K562 treated with DMSO at 1 percent for 4 hours (cell line): Measurements from ENCODE around the gene PLXNB1. TPM values are rescaled to one million over a fixed set of nuclear protein-coding genes. Genes with fewer than 3 reads are reported as not detected.

Experiments
- total RNA-seq: library from RNA; unstranded; fragments of 300-600 nt; gene quantifications from 2 replicates; pipeline ENCODE4 v1.2.3, GENCODE V29; 2022; ENCODE audit not compliant: insufficient read depth

PLXNB1 gene, protein sequence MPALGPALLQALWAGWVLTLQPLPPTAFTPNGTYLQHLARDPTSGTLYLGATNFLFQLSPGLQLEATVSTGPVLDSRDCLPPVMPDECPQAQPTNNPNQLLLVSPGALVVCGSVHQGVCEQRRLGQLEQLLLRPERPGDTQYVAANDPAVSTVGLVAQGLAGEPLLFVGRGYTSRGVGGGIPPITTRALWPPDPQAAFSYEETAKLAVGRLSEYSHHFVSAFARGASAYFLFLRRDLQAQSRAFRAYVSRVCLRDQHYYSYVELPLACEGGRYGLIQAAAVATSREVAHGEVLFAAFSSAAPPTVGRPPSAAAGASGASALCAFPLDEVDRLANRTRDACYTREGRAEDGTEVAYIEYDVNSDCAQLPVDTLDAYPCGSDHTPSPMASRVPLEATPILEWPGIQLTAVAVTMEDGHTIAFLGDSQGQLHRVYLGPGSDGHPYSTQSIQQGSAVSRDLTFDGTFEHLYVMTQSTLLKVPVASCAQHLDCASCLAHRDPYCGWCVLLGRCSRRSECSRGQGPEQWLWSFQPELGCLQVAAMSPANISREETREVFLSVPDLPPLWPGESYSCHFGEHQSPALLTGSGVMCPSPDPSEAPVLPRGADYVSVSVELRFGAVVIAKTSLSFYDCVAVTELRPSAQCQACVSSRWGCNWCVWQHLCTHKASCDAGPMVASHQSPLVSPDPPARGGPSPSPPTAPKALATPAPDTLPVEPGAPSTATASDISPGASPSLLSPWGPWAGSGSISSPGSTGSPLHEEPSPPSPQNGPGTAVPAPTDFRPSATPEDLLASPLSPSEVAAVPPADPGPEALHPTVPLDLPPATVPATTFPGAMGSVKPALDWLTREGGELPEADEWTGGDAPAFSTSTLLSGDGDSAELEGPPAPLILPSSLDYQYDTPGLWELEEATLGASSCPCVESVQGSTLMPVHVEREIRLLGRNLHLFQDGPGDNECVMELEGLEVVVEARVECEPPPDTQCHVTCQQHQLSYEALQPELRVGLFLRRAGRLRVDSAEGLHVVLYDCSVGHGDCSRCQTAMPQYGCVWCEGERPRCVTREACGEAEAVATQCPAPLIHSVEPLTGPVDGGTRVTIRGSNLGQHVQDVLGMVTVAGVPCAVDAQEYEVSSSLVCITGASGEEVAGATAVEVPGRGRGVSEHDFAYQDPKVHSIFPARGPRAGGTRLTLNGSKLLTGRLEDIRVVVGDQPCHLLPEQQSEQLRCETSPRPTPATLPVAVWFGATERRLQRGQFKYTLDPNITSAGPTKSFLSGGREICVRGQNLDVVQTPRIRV (N-terminal part only)
- total RNA-seq, result 7.7 and 18.9 TPM in 2 replicates

DNA sequence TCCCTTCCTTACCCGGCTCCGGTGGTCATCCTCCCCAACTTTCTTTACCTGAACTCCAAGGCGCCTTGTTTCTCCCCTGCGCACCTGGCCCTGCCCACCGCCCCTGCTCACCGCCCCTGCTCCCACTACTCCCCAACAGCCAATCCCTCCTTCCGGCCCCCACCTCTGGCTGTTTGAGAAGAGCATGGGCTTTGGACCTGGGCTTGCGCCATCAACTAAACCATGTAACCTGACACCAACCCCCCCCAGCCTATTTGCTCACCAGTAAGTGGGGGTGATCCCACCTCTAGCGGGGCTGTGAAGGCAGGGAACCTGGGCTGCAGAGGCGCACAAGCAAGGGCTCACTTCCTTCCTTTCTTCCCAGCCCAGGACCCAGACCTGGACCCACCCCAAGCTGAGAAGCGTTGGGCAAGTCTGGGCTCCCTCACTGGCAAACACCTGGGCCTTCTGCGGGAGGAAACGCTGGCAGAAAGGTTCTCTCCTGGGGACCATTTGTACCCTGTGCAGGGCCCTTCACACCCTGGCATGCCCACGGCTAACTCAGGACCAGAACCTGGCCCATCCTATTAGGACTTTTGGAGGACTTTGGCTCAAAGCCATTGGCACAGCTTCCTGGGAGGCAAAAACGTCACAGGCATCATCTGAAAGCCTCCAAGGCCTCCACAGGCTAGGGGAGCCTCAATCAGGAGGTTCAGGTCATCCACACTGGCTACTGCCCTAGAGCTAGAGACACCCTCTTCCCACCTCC is at the start of gene PLXNB1:
TSS of gene PLXNB1 (minus strand) at position 127 of the 748 bp plus-strand sequence. CDS start 5,475 bp downstream, outside the sequence.

GRCh38 chr3:48446425-48447193 is 16.7 kb upstream of the PLXNB1 start, which contains the start of gene ATRIP:
Gene ATRIP (plus strand): TSS chr3:48446737. CDS start chr3:48446846, 109 bp downstream.

GRCh38 chr3:48439820-48440589 is 10.1 kb upstream of the PLXNB1 start, which contains the start of the genes CCDC51 and TMA7:
Gene CCDC51 (minus strand): TSS chr3:48440119. CDS start chr3:48435128, 4,991 bp downstream.
Gene TMA7 (plus strand): TSS chr3:48440257. CDS start chr3:48440297, 40 bp downstream.

DNA sequence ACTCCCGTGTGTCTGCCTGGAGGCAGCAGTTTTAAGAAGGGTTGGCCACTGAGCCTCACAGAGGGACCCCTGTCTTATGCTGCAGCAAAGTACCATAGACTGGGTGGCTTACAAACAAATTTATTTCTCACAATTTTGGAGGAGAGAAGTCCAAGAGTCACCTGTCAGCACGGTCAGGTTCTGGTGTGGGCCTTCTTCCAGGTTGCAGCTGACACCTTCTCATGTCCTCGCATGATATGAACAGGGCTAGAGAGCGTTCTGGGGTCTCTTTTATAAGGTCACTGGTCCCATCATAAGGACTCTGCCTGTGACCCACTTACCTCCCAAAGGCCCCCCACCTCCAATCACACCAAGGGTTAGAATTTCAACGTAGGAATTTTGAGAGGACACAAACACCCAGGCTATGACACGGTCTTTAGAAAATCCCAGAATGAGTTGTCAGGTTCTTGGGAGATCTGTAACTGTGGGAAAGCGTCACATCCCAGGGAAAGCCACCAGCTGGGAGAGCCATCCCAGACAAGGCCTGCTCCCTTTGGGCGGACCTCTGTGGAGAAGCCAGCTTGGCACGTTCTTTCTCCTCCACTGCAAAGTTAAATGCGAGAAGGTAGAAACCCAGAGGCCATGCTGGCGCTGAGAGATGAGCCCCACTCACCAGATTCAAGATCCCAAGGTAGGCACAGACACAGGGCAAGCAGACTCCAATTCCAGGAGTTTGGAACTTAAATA is 58.1 kb downstream of the PLXNB1 start, which contains the start of gene FBXW12:
TSS of gene FBXW12 (plus strand) at position 569 of the 726 bp plus-strand sequence. CDS start 549 bp downstream, outside the sequence.

Other genes with a start within 250 kb of the PLXNB1 start
- 34.0 and 43.3 TPM in 2 replicates for gene CDC25A, start 241.7 kb downstream of the PLXNB1 start, total RNA-seq
- gene CAMP, start 206.6 kb downstream of the PLXNB1 start, total RNA-seq, result not detected in 2 replicates
- 9.0 and 12.8 TPM in 2 replicates for gene ZNF589, start 189.0 kb downstream of the PLXNB1 start, total RNA-seq
- 17.7 and 20.9 TPM in 2 replicates for gene NME6, start 128.7 kb downstream of the PLXNB1 start, total RNA-seq
- gene SPINK8, start 96.4 kb downstream of the PLXNB1 start, total RNA-seq, result not detected in 2 replicates
- not detected in 2 replicates for gene FBXW12, start 57.9 kb downstream of the PLXNB1 start, total RNA-seq
- 5.9 and 8.3 TPM in 2 replicates for gene CCDC51, start 10.0 kb upstream of the PLXNB1 start, total RNA-seq
- 174 and 181 TPM in 2 replicates for gene TMA7, start 10.2 kb upstream of the PLXNB1 start, total RNA-seq
- gene ATRIP, start 16.7 kb upstream of the PLXNB1 start, total RNA-seq, result 5.6 and 11.9 TPM in 2 replicates
- gene SHISA5, start 74.1 kb upstream of the PLXNB1 start, total RNA-seq, result 95.9 and 97.3 TPM in 2 replicates
- 7.0 and 11.4 TPM in 2 replicates for gene PFKFB4, start 126.7 kb upstream of the PLXNB1 start, total RNA-seq
- gene UCN2, start 133.7 kb upstream of the PLXNB1 start, total RNA-seq, result not detected in 2 replicates
- 0.29 and 1.1 TPM in 2 replicates for gene COL7A1, start 165.2 kb upstream of the PLXNB1 start, total RNA-seq
- gene UQCRC1, start 179.6 kb upstream of the PLXNB1 start, total RNA-seq, result 263 and 293 TPM in 2 replicates
- not detected in 2 replicates for gene TMEM89, start 191.7 kb upstream of the PLXNB1 start, total RNA-seq
- gene SLC26A6, start 205.4 kb upstream of the PLXNB1 start, total RNA-seq, result 20.0 and 23.7 TPM in 2 replicates
- 1.7 and 4.0 TPM in 2 replicates for gene CELSR3, start 232.8 kb upstream of the PLXNB1 start, total RNA-seq